ENCODE results near the gene CDK2AP2. TPM values are rescaled to one million over a fixed set of nuclear protein-coding genes. Genes with fewer than 3 reads are reported as not detected.
A peak's percentile ranks its signal among the peaks of the same experiment; 100 is the strongest.

CDK2AP2 gene
- total RNA-seq, 1 donor: 22.1 TPM

DNA sequence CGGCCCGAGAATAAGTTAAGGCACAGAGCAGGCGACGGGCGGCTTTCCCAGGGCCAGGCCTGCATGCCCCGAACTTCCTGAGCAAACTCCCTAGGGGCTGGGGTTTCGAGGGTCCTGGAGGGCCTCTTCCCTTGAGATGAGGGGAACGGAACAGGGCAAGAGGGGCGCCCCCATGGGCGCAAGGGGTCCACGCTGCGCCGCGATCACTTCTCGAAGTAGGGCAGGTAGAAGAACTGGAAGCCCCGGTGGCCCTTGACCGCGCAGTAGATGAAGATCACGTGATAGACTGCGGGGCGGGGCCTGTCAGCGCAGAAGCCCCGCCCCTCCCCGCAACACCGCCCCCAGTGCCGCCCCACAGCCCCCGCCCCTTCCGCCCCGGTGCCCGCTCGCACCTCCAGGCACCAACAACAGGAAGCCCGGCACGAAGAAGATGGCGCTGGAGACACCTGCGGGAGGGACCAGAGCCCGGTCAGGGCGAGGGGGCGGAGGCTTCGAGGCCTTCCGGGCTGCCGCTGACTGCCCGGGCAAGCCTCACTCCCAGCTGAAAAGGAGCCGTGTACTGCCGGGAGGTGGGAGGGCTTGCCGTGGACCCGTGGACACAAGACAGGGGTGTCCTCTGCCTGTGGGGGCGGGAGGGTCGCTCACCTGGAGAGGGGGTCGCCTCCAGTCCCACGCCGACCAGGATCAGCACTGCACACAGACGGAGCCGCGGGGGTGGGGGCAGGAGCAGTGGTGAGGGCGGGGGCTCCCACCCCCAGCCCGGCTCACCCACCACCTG, 43.4 kb downstream of the CDK2AP2 start:
- peak; percentile 28 for DNase-seq (ENCODE audit: low read depth)
- H3K4me3 ChIP-seq (ENCODE audit: low read depth, low read length): peak overlapping the region; percentile 67
- TF ChIP-seq, protein P1, sequence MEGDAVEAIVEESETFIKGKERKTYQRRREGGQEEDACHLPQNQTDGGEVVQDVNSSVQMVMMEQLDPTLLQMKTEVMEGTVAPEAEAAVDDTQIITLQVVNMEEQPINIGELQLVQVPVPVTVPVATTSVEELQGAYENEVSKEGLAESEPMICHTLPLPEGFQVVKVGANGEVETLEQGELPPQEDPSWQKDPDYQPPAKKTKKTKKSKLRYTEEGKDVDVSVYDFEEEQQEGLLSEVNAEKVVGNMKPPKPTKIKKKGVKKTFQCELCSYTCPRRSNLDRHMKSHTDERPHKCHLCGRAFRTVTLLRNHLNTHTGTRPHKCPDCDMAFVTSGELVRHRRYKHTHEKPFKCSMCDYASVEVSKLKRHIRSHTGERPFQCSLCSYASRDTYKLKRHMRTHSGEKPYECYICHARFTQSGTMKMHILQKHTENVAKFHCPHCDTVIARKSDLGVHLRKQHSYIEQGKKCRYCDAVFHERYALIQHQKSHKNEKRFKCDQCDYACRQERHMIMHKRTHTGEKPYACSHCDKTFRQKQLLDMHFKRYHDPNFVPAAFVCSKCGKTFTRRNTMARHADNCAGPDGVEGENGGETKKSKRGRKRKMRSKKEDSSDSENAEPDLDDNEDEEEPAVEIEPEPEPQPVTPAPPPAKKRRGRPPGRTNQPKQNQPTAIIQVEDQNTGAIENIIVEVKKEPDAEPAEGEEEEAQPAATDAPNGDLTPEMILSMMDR (IDR thresholded peaks at IDR 0.05; ENCODE audit: insufficient read depth, low read length): no peak

DNA sequence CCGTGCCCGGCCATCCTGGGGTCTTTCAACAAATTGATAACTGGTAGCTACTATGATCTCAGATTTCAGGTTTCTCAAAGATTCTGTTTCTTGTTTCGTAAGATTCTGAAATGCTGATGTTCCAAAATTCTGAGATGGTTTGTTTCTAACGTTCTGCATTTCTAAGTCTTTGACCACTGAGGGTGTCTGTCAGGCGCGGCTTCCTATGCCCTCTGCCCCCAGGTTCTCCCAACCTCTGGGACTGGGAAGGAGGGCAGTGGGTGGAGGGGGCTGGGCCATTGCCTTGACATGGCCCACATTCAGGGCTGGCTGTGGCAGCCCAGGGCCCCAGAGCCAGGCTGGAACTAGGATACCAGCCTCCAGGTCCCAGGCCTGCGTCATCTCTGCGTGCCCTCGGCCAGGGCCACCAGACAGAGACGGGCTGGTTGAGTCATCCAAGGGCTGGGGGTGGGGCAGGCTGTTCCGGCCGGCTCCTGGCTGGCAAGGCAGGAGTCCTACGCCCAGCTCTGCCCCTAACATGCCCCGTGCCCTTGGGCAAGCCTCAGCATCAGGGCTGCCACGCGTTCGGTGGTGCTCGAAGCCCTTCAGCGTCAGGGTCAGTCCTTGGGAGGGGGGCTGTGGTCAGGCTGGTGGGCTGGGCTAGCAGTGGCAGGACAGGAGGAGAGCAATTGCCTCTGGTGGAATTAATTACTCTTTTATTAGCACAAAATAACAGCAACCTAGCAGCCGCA, 44.1 kb downstream of the CDK2AP2 start:
- TF ChIP-seq, protein P1 (IDR thresholded peaks at IDR 0.05; ENCODE audit: insufficient read depth, low read length): no peak
- no peak overlapping the region for H3K4me3 ChIP-seq (ENCODE audit: low read depth, low read length)
- no peak for DNase-seq (ENCODE audit: low read depth)

DNA sequence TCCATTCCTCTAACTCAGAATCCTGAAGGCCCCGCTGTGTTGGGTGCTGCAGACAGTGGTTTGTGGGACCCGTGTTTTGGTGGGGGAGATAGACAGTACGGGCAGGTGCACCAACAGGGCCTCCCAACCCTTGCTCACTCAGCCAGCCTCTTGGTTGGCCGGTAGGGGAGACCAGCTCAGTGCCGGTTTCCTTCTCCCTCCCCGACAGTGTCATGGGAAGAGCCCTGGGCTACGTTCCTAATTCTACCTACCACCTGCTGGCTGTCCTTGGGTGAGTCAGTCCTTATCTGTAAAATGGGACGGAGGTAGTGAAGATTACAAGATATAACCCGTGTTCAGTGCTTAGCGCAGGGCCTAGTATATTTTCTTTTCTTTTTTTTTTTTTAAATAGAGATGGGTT, 44.8 kb downstream of the CDK2AP2 start:
- DNase-seq (ENCODE audit: low read depth): no peak
- no peak overlapping the region for H3K4me3 ChIP-seq (ENCODE audit: low read depth, low read length)
- TF ChIP-seq, protein P1 (IDR thresholded peaks at IDR 0.05; ENCODE audit: insufficient read depth, low read length): no peak

- DNase-seq (ENCODE audit: low read depth): no peak
- TF ChIP-seq, protein P1 (IDR thresholded peaks at IDR 0.05; ENCODE audit: insufficient read depth, low read length): no peak
- H3K4me3 ChIP-seq (ENCODE audit: low read depth, low read length): no peak overlapping the region
Measured at GRCh38 chr11:67458266-67458665, 49.7 kb downstream of the CDK2AP2 start.

- H3K4me3 ChIP-seq (ENCODE audit: low read depth, low read length): no peak overlapping the region
- no peak for DNase-seq (ENCODE audit: low read depth)
- TF ChIP-seq, protein P1 (IDR thresholded peaks at IDR 0.05; ENCODE audit: insufficient read depth, low read length): no peak
Measured at GRCh38 chr11:67457453-67457852, 50.5 kb downstream of the CDK2AP2 start.

Small RNA genes within 50 kb of the gene (small RNA-seq; reads per million reads assigned to genes)
- gene MIR6752: not detected

Other genes starting within 250 kb of the CDK2AP2 start
- 10.1 and 21.5 TPM in 2 replicates for gene GRK2, start 241.7 kb downstream of the CDK2AP2 start, total RNA-seq (ENCODE audit: low replicate concordance)
- gene ANKRD13D, start 218.9 kb downstream of the CDK2AP2 start, total RNA-seq (ENCODE audit: low replicate concordance): 12.1 and 25.3 TPM in 2 replicates
- 11.7 and 12.3 TPM in 2 replicates for gene SSH3, start 204.6 kb downstream of the CDK2AP2 start, total RNA-seq (ENCODE audit: low replicate concordance)
- 53.5 and 101 TPM in 2 replicates for gene POLD4, start 154.6 kb downstream of the CDK2AP2 start, total RNA-seq (ENCODE audit: low replicate concordance)
- gene CLCF1, start 134.6 kb downstream of the CDK2AP2 start, total RNA-seq (ENCODE audit: low replicate concordance): 1.5 and 9.4 TPM in 2 replicates
- gene RAD9A, start 116.2 kb downstream of the CDK2AP2 start, total RNA-seq (ENCODE audit: low replicate concordance): 4.7 and 11.2 TPM in 2 replicates
- 97.6 and 129 TPM in 2 replicates for gene PPP1CA, start 106.3 kb downstream of the CDK2AP2 start, total RNA-seq (ENCODE audit: low replicate concordance)
- gene TBC1D10C, start 104.1 kb downstream of the CDK2AP2 start, total RNA-seq (ENCODE audit: low replicate concordance): not detected in 2 replicates
- 0.09 and 0.16 TPM in 2 replicates for gene CARNS1, start 92.5 kb downstream of the CDK2AP2 start, total RNA-seq (ENCODE audit: low replicate concordance)
- gene RPS6KB2, start 79.7 kb downstream of the CDK2AP2 start, total RNA-seq (ENCODE audit: low replicate concordance): 19.7 and 35.6 TPM in 2 replicates
- 0.41 and 0.45 TPM in 2 replicates for gene PTPRCAP, start 70.5 kb downstream of the CDK2AP2 start, total RNA-seq (ENCODE audit: low replicate concordance)
- gene CORO1B, start 64.7 kb downstream of the CDK2AP2 start, total RNA-seq (ENCODE audit: low replicate concordance): 42.3 and 76.4 TPM in 2 replicates
- not detected in 2 replicates for gene GPR152, start 55.4 kb downstream of the CDK2AP2 start, total RNA-seq (ENCODE audit: low replicate concordance)
- gene CABP4, start 52.8 kb downstream of the CDK2AP2 start, total RNA-seq (ENCODE audit: low replicate concordance): not detected in 2 replicates
- 19.2 and 27.9 TPM in 2 replicates for gene TMEM134, start 38.9 kb downstream of the CDK2AP2 start, total RNA-seq (ENCODE audit: low replicate concordance)
- gene AIP, start 25.1 kb downstream of the CDK2AP2 start, total RNA-seq (ENCODE audit: low replicate concordance): 38.4 and 75.9 TPM in 2 replicates
- gene PITPNM1, start 2.8 kb downstream of the CDK2AP2 start, total RNA-seq (ENCODE audit: low replicate concordance): 9.2 and 24.0 TPM in 2 replicates
- not detected in 2 replicates for gene CABP2, start 15.3 kb upstream of the CDK2AP2 start, total RNA-seq (ENCODE audit: low replicate concordance)
- gene GSTP1, start 75.7 kb upstream of the CDK2AP2 start, total RNA-seq (ENCODE audit: low replicate concordance): 172 and 538 TPM in 2 replicates
- 116 and 138 TPM in 2 replicates for gene NDUFV1, start 98.8 kb upstream of the CDK2AP2 start, total RNA-seq (ENCODE audit: low replicate concordance)
- 8.4 and 9.5 TPM in 2 replicates for gene NUDT8, start 121.8 kb upstream of the CDK2AP2 start, total RNA-seq (ENCODE audit: low replicate concordance)
- gene TBX10, start 131.6 kb upstream of the CDK2AP2 start, total RNA-seq (ENCODE audit: low replicate concordance): not detected in 2 replicates
- gene ACY3, start 142.6 kb upstream of the CDK2AP2 start, total RNA-seq (ENCODE audit: low replicate concordance): not detected in 2 replicates
- gene ALDH3B2, start 166.5 kb upstream of the CDK2AP2 start, total RNA-seq (ENCODE audit: low replicate concordance): not detected in 2 replicates